Retinal pigment epithelial cell (primary cell): ENCODE data around the gene AMBP.
A peak's percentile ranks its signal among the peaks of the same experiment; 100 is the strongest.

Experiments
- DNase-seq: peaks from one replicate; pipeline ENCODE4 v3.0.0-alpha.2; 2010; ENCODE audit warnings: low read depth
- H3K4me3 ChIP-seq: 2 replicates; pipeline ENCODE4 v1.5.1; 2011; ENCODE audit warnings: mild to moderate bottlenecking, low read length, control low read depth, moderate library complexity
- TF ChIP-seq, protein P1 (sequence below): conservative IDR thresholded peaks from 2 replicates; pipeline ENCODE4 v1.5.1; 2011; ENCODE audit warnings: low read depth, low read length, control low read depth, inconsistent platforms

Gene AMBP

DNA sequence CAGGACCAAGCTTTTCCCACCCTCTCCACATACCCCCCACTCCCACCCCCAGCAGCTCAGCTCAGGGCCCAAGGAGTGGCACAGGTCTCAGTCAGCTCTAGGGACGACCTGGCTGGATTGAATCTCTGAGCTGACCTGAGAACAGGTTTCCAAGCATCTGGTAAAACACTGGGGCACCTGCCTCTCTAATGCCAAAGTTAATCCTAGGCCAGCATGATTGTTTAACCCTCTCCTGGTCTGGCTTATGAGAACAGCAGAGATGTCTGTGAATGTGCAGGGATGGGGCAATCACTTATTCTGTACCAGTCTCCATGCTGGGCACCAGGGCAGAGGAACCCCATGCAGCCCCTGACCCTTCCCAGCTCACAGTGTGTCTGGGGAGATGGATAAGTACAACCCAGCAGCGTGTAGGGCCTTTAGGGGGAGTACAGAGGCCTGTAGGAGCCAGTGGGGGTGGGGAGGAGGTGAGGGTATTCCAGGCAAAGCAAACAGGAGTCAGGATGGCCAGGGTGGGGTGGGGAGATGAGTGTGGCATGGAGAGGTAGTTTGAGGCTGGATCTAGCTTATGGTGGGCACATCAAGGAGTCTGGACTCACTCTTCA is 21.7 kb upstream of the AMBP start:
- H3K4me3 ChIP-seq, result no peak overlapping the region
- no peak for DNase-seq
- TF ChIP-seq, protein P1, sequence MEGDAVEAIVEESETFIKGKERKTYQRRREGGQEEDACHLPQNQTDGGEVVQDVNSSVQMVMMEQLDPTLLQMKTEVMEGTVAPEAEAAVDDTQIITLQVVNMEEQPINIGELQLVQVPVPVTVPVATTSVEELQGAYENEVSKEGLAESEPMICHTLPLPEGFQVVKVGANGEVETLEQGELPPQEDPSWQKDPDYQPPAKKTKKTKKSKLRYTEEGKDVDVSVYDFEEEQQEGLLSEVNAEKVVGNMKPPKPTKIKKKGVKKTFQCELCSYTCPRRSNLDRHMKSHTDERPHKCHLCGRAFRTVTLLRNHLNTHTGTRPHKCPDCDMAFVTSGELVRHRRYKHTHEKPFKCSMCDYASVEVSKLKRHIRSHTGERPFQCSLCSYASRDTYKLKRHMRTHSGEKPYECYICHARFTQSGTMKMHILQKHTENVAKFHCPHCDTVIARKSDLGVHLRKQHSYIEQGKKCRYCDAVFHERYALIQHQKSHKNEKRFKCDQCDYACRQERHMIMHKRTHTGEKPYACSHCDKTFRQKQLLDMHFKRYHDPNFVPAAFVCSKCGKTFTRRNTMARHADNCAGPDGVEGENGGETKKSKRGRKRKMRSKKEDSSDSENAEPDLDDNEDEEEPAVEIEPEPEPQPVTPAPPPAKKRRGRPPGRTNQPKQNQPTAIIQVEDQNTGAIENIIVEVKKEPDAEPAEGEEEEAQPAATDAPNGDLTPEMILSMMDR, result no peak

DNA sequence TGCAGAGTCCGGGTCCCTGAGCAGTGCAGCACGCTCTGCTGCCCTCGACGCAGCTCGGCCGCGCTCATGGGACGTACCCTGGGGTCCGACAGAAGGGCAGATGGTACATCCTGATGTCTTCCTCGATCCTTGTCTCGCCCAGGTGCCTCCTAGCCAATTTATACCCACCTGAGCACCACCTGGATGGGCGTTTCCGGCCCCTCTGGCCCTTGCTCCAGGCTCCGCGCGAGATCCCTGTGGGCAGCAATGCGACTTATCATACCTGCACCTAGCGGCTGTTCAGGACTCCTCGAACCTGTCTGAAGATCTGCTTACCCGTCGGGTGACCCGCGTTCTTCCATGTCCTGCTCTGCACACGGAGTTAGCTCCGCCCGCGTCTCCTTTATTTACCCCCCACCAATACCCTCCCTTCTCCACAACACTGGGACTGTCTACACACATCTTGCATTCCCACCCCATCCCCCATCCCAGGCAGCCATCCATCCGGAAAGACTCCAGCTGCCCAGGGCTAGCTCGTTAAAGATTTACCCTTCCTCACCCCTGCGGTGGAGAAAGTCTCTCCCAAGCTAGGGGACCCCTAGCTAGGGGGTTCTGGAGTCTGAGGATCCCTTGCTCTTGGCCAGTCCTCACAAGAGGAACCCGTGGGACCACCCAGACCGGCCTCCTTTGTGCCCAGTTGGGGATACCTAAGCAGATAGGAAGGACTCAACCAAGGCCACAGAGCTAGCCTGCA is 21.0 kb upstream of the AMBP start, which contains the start of gene KIF12:
TSS of gene KIF12 (minus strand) at position 357 of the 733 bp plus-strand sequence. CDS start at position 341, 16 bp downstream.
- TF ChIP-seq, protein P1, result no peak
- peak within 1 kb of the TSS; percentile 24 for H3K4me3 ChIP-seq
- DNase-seq, result no peak

DNA sequence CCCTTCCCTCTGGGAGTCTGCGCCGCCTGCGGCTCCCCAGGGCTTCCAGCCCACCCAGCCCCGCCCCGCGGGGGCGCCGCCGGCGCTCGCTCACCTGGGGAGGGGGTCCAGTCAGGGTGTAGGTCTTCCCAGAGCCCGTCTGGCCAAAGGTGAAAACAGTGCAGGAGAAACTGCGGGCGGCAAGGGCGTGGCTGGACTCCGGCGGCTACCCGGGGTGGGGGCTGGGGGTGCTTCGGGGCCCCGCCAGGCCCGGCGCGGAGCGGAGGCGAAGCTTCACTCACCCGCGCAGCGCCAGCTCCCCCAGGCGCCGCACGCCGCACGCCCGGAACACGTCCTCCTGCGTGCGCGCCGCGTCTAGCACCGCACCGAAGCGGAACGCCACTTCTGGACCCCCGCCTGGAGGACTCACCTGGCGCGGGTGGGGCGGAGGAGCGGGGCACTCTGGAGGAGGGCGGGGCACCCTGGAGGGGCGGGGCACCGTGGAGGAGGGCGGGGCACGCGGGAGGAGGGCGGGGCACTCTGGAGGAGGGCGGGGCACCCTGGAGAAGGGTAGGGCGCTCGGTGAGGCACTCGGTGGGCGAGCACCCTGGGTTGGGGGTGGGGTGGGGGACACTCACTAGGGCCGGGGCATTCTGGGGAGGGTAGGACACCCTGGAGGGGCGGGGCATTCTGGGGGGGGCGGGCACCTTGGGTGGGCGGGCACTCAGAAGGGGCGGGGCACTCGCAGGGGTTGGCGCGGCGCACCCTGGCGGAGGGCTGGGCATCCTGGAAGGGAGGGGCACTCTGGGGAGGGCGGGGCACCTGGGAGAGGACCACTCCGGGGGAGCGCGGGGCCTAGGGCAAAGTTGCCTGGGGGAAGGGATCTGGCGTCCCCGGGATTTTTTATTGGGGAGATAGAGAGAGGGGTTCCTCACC is 20.2 kb upstream of the AMBP start:
- TF ChIP-seq, protein P1, result no peak
- peak overlapping the region; percentile 24 for H3K4me3 ChIP-seq
- no peak for DNase-seq

DNA sequence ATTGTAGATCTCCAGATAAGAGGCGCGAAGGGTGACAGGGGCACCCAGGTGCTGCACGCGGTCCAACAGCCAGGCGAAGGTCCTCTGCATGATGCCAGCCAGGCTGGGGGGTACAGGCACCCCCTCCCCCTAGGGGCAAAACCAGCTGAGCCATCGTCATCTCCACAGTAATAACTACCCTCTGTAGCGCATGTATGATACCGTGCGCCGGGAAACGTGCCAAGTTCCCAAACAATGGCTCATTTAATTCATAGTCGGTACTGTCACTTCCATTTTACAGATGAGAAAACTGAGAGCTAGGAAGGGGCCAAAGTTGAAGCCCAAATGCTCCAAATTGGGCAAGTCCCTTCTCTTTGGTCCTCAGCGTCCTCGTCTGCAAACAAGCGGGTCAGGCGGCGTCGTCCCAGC is 19.5 kb upstream of the AMBP start:
- DNase-seq, result no peak
- TF ChIP-seq, protein P1, result no peak
- H3K4me3 ChIP-seq, result peak overlapping the region; percentile 24

DNA sequence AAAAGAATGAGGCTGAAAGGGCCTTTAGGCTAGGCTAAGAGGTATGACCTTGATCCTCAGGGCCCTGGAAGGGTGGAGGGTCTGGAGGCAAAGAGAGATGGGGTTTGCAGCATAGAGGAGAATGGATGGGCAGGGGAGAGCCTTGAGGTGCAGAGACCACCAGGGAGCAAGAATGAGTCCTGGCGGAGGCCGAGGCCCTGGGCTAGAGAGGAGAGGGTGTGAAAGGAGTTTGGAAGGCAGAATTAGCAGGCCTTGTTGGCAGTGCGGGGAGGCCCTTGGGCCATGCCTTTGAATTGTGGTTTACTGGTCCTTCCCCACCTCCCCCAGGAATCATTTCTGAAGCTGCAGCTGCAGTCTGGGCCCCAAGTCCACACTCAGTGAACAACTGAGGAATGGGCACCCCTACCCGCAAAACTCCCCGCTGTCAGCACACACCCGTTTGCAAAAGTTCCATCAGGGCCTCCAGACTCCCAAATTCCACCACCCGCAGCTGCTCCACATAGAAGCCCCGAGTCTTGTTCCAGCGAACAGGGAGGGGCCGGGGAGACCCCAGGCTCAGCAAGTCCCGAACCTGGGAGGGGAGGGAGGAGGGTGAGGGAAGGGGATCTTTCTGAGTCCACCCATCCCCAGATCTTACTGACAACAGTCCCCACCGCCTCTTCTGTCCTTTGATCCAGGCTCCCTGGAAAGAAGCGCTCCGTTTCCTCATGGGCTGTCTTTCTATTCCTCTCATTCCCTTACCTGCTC is 18.9 kb upstream of the AMBP start:
- DNase-seq, result no peak
- no peak overlapping the region for H3K4me3 ChIP-seq
- TF ChIP-seq, protein P1, result no peak

DNA sequence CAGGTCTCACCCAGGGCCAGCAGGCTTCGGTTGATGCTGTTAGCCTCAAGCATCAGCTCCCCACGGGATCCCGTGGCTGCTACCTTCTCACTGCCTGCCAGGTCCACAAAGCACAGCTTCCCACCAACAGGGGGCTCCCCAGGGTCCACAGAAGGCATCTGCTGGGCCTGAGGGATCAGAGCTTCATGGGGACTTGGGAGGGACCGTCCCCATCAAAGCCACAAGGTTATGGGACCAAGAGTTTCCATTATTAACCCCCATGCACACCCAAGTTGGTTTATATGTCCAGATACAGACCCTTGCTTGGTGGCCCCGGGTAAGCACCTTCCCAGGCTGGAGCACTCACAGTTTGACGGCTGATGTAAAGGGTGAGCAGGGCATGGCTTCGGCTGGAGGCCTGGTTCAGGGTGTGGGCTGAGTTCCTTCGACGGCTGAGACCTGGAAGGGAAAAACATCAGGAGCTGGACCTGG is 18.0 kb upstream of the AMBP start:
- H3K4me3 ChIP-seq, result no peak overlapping the region
- TF ChIP-seq, protein P1, result peak; percentile 41
- DNase-seq, result no peak
